Activated CD4-positive, alpha-beta T cell treated with anti-CD3 and anti-CD28 coated beads, Interleukin-2, amount 10 ng/mL, durations not matched to agents 7 days and 5 days (primary cell): ENCODE measurements around the gene PLCB2. TPM values are rescaled to one million over a fixed set of nuclear protein-coding genes. Genes with fewer than 3 reads are reported as not detected.

Experiments used
- CTCF ChIA-PET: fragments of 350-600 bp; sonication (Branson Sonifier 250); formaldehyde crosslinking; loops from one replicate; lab custom pipeline; 2021; ENCODE audit warnings: antibody characterized with exemption; lab: Charles Lee
- POLR2A ChIA-PET: fragments of 350-600 bp; sonication (Branson Sonifier 250); formaldehyde crosslinking; loops from one replicate; lab custom pipeline; 2021; ENCODE audit warnings: antibody characterized with exemption; lab: Charles Lee
- DNase-seq: peaks from one replicate; pipeline ENCODE4 v3.0.0-alpha.2; 2020
- H3K27ac Mint-ChIP-seq: one replicate; pipeline ENCODE4 v1.8.0; 2021; ENCODE audit warnings: mild to moderate bottlenecking, moderate library complexity, mixed read lengths
- H3K27me3 Mint-ChIP-seq: one replicate; pipeline ENCODE4 v1.8.0; 2021; ENCODE audit warnings: mixed read lengths
- H3K36me3 Mint-ChIP-seq: one replicate; pipeline ENCODE4 v1.8.0; 2021; ENCODE audit warnings: low read depth, mixed read lengths
- H3K4me1 Mint-ChIP-seq: one replicate; pipeline ENCODE4 v1.8.0; 2021; ENCODE audit warnings: mixed read lengths
- H3K4me3 Mint-ChIP-seq: one replicate; pipeline ENCODE4 v1.8.0; 2021; ENCODE audit warnings: mild to moderate bottlenecking, moderate library complexity, mixed read lengths
- H3K9me3 Mint-ChIP-seq: one replicate; pipeline ENCODE4 v1.8.0; 2021; ENCODE audit warnings: mixed read lengths
- total RNA-seq, 2 experiments: library from RNA; stranded (reverse); gene quantifications; one replicate each; pipeline ENCODE4 v1.2.3, GENCODE V29; 2021

PLCB2 gene
- total RNA-seq, 2 experiments from 2014 or later, result 195 to 196 TPM

DNA sequence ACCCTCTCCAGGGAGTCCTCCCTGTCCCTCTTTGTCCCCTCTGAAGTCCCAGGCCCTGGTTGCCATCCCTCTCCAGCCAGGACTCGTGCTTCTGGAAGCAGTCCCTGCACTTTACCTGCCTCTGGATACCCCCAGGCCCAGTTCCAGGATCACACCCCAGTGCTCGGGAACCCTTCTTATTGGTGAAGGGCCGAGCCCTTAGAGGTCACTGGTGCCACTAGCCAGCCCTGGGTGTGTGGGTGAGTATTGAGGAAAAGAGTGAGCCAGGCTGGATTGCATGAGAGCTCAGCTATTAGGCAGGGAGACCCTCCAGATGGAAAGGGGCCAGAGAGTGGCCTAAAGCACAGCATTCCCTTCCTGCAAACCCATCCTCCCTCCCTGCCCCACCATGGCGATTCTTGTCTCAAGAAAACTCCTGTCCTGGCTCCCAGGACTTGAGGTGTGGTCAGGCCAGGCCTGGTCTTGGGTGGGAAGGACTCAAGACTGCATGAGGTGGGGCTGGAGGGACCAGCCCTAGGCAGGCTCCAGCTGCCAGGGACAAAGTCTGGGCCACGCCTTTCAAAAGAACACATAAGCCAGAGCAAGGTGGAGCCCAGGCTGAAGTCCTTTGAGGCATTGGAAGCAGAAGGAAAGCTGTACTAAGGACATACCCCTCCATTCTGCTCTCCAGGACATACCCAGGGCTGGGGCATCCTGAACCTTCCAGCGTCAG, 38.3 kb upstream of the PLCB2 start:
- Mint-ChIP-seq H3K36me3 (no peaks in the 10 kb centered on the region), H3K4me1 (no peaks in the 10 kb centered on the region), H3K27ac (no peak overlapping the region), H3K4me3 (no peak overlapping the region), H3K27me3 (no peaks in the 10 kb centered on the region), H3K9me3 (no peaks in the 10 kb centered on the region)
- no peak for DNase-seq
- ChIA-PET POLR2A (no interaction called here), CTCF (interaction anchor here (0.6 to 4.5 kb wide), 7 partner anchors 8 to 76 kb away, joined by 3 to 33 read pairs (median 5); no protein-coding TSS in a partner anchor)

DNA sequence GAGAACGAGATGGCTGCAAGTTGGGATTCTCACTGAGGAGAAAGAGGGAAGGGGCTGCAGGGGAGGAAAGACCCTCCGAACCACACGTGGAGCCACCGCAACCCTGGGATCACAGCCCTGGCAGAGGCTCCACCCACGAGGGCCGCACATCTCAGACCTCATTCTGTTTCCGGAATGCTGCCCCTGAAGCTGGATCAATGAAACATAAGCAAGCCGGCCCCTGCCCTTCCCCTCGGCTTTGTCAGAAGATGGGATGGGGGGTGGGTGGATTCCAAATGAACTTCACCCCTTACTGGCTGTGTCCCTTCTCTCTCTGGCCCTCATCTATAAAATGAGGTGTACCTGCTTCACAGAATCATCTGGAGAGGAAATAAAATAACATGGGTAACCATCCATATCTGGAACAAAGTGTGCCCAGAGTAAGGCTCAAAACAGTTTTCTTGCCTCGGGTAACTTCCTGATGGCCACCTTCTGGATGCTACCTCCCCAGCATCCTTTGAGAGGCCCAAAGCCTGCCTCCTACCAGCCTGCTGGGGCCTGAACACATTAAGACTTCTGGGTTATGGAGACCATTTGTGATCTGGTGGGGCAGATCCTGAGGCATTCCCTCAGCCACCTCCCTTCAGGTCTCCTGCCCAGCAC, 37.6 kb upstream of the PLCB2 start:
- DNase-seq, result no peak
- H3K27ac Mint-ChIP-seq, result no peak overlapping the region
- H3K4me3 Mint-ChIP-seq, result no peak overlapping the region
- no peaks in the 10 kb centered on the region for H3K27me3 Mint-ChIP-seq
- H3K4me1 Mint-ChIP-seq, result no peaks in the 10 kb centered on the region
- ChIA-PET CTCF (interaction anchor here (0.7 to 4.4 kb wide), 17 partner anchors 8 to 98 kb away, joined by 3 to 33 read pairs (median 4); no protein-coding TSS in a partner anchor), POLR2A (no interaction called here)
- no peaks in the 10 kb centered on the region for H3K9me3 Mint-ChIP-seq
- H3K36me3 Mint-ChIP-seq, result no peaks in the 10 kb centered on the region

DNA sequence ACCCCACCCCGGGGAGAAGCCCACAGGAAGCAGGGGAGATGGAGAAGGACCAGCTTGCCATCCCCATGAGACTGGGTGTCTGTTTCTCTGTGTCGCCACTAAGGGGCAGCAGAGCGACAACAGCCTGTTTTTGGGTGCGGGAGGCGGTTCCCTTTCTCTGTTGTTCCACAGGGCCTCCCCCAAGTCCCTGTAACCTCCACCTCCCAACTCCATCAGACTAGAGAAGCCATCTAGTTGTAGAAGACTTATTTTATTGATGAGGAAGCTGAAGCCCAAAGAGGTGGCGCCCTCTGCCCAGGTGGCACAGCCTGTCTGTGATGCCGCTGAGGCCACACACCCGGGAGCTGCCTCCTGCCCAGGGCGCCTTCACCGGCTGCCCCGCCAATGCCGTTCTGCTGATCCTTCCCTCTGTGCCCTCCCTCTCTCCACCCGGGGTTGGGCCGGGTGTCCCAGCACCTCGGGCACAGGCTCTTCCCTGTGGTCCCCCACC, 36.9 kb upstream of the PLCB2 start:
- Mint-ChIP-seq H3K4me1 (no peaks in the 10 kb centered on the region), H3K27ac (no peak overlapping the region), H3K36me3 (no peaks in the 10 kb centered on the region), H3K4me3 (no peak overlapping the region), H3K9me3 (no peaks in the 10 kb centered on the region), H3K27me3 (no peaks in the 10 kb centered on the region)
- POLR2A ChIA-PET, result no interaction called here
- DNase-seq, result peak; percentile 83
- CTCF ChIA-PET, result interaction anchor here (0.7 to 4.4 kb wide), 24 partner anchors 8 to 98 kb away, joined by 3 to 33 read pairs (median 4); partner anchors contain the start of gene PLCB2

DNA sequence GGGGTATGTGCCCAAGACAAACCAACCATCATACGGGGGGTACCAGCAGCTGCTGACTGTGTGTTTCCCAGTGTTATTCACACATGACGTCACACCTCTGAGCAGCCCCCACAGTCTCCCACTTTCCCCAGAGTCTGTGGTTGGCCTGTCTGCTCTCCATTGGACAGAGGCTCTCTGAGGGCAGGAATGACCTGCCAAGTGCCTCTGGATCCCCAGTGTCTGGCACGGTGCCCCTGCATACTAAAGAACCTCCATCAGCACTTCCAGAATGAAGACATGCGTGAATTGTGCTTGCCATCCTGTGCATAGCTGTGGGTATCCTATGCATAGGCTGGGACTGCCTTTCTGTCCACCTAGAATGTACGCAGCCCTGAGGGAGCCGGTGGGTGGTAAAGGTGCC, 36.5 kb upstream of the PLCB2 start:
- POLR2A ChIA-PET, result no interaction called here
- CTCF ChIA-PET, result interaction anchor here (0.9 to 4.4 kb wide), 26 partner anchors 8 to 99 kb away, joined by 3 to 33 read pairs (median 4); partner anchors contain the start of gene PLCB2
- Mint-ChIP-seq H3K27me3 (no peaks in the 10 kb centered on the region), H3K9me3 (no peaks in the 10 kb centered on the region), H3K4me1 (no peaks in the 10 kb centered on the region), H3K36me3 (no peaks in the 10 kb centered on the region), H3K4me3 (no peak overlapping the region), H3K27ac (no peak overlapping the region)
- no peak for DNase-seq

DNA sequence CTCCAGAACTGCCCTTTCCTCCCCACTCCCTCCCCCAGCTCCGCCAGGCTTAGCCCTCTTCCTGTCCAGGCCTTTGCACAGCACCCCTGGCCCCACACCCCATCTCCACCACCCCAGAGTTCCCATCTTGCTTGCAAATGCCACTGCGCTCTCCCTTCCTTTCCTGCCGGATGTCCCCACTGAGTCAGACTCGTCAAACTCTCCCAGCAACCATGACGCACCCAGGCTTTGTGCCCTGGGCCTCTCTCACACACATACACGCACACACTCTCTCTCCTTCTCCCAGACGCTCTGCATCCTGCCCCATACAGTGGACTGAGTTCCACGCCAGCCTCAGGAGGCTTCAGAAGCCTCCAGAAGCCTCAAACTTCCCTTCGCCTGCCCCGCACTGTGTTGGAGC, 35.8 kb upstream of the PLCB2 start:
- ChIA-PET CTCF (interaction anchor here (1.0 to 4.4 kb wide), 15 partner anchors 9 to 92 kb away, joined by 3 to 33 read pairs (median 4); no protein-coding TSS in a partner anchor), POLR2A (no interaction called here)
- no peak overlapping the region for H3K4me3 Mint-ChIP-seq
- H3K9me3 Mint-ChIP-seq, result no peaks in the 10 kb centered on the region
- no peak for DNase-seq
- H3K36me3 Mint-ChIP-seq, result no peaks in the 10 kb centered on the region
- H3K27me3 Mint-ChIP-seq, result no peaks in the 10 kb centered on the region
- no peak overlapping the region for H3K27ac Mint-ChIP-seq
- no peaks in the 10 kb centered on the region for H3K4me1 Mint-ChIP-seq

DNA sequence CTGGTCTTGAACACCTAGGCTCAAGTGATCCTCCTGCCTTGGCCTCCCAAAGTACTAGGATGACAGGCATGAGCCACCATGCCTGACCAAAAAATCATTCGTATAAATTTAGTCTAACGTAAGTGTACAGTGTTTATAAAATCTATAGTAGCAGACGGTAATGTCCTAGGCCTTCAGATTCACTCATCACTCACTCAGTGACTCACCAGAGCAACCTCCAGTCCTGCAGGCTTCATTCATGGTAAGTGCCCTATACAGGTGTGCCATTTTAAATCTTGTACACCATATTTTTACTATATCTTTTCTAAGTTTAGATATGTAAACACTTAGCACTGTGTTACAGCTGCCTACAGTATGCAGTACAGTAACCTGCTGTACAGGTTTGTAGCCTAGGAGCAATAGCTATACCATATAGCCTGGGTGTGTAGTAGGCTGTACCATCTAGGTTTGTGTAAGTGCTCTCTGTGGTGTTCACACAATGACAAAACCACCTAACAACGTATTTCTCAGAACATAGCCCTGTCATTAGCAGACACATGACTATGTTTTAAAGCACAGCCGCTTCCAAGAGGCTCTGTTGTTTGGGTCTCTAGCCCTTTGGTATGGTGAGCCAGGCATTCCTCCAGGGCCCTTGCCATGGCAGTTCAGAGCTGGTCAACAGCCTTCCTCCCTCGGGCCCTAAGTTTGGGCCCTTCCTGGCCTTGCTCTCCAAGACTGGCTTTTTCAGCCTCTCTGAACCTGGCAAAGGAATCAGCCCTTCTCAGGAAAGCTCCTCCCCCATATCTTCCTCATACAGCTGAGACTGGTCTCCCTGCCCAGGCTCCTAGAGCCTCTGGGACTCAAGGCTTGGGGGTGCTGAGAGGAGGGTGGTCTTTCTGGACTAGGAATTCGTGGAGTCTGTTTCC, 34.9 kb upstream of the PLCB2 start:
- Mint-ChIP-seq H3K4me1 (peaks cover 4% of the 10 kb centered on the region), H3K9me3 (no peaks in the 10 kb centered on the region), H3K27ac (no peak overlapping the region), H3K27me3 (no peaks in the 10 kb centered on the region), H3K4me3 (no peak overlapping the region), H3K36me3 (no peaks in the 10 kb centered on the region)
- no peak for DNase-seq
- ChIA-PET CTCF (interaction anchor here (1.1 to 4.4 kb wide), 11 partner anchors 9 to 83 kb away, joined by 3 to 33 read pairs (median 4); partner anchors contain the start of gene KNSTRN), POLR2A (no interaction called here)

DNA sequence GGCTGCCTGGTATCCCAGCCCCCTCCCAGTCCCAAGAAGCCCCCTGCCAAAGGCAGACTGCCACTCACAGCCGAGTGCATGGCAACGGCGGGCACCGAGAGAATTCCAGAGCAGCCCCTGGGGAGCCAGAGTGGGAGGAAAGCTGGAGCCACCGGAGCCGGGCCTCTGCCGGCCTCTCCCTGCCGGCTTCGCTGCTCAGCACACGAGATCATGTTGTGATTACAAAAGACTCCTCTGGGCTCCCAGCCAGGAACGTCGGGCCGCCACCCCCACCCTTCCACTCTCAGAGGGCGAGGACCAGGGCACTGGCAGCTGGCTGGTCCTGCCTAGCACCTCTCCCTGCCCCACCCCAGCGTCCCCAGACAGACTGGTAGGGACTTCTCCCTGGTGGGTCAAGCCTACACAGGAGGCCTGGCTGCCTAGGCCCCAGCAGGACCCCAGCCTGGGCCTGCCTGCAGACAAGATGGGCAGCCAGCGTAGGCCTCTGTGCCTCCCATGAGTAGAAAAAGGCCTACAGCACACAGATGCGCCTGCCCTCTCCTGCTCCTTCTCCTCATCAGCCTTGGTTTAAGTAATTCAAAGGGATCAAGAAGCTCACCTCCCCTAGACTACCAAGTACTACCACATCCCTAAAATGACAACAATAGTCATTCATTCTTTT, 33.1 kb upstream of the PLCB2 start, which contains the start of gene CCDC9B:
CCDC9B (minus strand) TSS at position 200 of the 661 bp plus-strand sequence; CDS start at position 80, 120 bp downstream.
- Mint-ChIP-seq H3K4me3 (no peak within 1 kb of the TSS), H3K27ac (no peak within 1 kb of the TSS), H3K4me1 (peaks cover 7% of the 10 kb centered on the region), H3K9me3 (no peaks in the 10 kb centered on the region), H3K36me3 (no peaks in the 10 kb centered on the region), H3K27me3 (no peaks in the 10 kb centered on the region)
- POLR2A ChIA-PET, result no interaction called here
- CTCF ChIA-PET, result interaction anchor here (0.5 to 6.0 kb wide), 8 partner anchors 13 to 88 kb away, joined by 3 to 78 read pairs (median 12); partner anchors contain the start of genes KNSTRN and PLCB2
- no peak for DNase-seq

DNA sequence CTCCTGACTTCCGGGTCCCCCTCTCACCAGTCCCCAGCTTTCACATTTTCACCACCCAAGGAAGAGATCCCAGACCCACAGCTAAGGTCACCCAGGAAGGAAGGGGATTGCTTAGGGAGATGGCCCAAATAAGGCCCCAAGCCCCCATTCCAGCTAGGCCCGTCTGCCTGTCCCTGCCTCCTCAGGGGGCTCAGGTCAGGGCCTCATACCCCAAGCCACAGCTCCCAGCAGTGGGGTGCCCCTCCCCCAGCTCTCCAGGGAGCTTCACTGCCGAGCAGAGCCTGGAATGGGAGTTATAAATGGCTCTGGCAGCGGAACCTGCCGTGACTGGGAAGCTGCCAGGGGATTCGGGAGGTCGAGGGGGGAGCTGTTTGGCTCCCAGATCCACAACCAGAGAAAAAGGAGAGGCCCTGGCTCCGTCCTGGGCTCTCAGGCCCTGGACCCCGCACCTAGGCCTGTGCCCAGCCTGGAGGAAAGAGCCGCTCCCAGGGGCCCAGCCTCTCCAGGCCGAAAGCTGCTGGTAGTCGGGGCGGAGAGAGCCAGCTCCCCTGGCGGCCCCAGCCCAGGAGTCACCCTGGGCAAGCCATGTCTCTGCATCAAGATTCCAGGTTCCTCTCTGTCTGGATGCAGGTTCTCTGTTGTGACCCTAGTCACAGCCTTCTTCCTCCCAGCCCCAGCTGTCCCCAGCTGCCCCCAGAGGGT, 32.5 kb upstream of the PLCB2 start:
- peaks cover 10% of the 10 kb centered on the region for H3K4me1 Mint-ChIP-seq
- POLR2A ChIA-PET, result no interaction called here
- H3K27ac Mint-ChIP-seq, result no peak overlapping the region
- no peaks in the 10 kb centered on the region for H3K27me3 Mint-ChIP-seq
- no peaks in the 10 kb centered on the region for H3K36me3 Mint-ChIP-seq
- DNase-seq, result no peak
- CTCF ChIA-PET, result interaction anchor here (1.1 to 6.0 kb wide), 12 partner anchors 12 to 110 kb away, joined by 3 to 78 read pairs (median 12); partner anchors contain the start of genes BAHD1, INAFM2 and PLCB2
- H3K9me3 Mint-ChIP-seq, result no peaks in the 10 kb centered on the region
- H3K4me3 Mint-ChIP-seq, result no peak overlapping the region

DNA sequence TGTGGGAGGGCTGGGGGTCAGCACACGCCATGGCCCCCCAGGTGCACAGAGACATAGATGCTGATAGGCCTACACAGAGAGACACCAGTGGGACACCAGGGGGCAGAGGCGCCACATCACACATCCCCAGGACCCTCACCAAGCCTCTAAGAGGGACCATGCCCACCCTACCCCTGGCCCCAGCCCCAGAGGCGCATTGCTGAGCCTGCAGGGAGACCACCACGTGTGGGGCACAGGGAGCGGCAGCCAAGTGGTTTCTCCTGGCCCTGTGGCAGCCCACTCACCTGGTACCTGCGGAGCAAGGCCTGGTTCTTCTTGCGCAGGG, 31.8 kb upstream of the PLCB2 start:
- Mint-ChIP-seq H3K4me1 (peaks cover 12% of the 10 kb centered on the region), H3K9me3 (no peaks in the 10 kb centered on the region), H3K36me3 (no peaks in the 10 kb centered on the region), H3K27ac (no peak overlapping the region), H3K27me3 (no peaks in the 10 kb centered on the region), H3K4me3 (no peak overlapping the region)
- CTCF ChIA-PET, result interaction anchor here (1.0 to 6.0 kb wide), 15 partner anchors 12 to 129 kb away, joined by 3 to 78 read pairs (median 7); partner anchors contain the start of genes BAHD1, INAFM2, KNSTRN and PLCB2
- POLR2A ChIA-PET, result no interaction called here
- DNase-seq, result no peak

DNA sequence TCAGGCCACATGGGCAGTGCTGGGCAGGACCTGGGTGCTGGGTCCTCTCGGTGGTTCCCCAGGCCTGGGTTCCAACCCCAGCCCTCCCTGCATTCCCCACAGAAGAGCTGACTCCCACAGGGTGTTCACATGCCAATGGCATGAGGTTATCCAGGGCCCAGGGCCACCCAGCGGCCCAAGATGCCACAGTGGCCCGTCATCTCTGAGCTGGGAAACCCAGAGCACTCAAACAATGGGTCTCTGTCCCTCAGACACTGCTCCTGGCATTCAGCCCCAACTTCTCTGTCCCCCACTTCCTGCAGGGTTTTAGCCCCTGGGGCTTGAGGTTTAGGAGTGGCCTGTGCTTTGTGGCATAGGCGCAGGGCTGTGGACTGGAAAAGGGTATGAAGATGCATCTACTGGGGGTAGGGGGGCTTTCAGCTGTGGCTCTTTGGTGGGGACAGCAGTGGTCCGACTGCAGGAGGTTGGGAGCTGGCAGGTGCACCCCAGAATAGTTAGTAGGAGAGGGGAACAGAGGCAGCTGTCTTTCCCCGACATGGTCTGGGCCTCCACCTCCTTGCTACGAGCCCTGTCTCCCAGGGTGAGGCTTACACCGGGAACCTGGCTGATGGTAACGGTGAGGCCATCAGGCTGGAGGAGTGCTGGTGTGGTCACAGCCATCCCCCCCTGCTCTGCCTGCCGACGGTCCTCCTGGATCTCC, 31.3 kb upstream of the PLCB2 start:
- CTCF ChIA-PET, result interaction anchor here (1.0 to 6.0 kb wide), 21 partner anchors 8 to 128 kb away, joined by 3 to 78 read pairs (median 6); partner anchors contain the start of genes BAHD1, INAFM2, IVD and KNSTRN
- H3K36me3 Mint-ChIP-seq, result no peaks in the 10 kb centered on the region
- DNase-seq, result no peak
- H3K27me3 Mint-ChIP-seq, result no peaks in the 10 kb centered on the region
- no peaks in the 10 kb centered on the region for H3K9me3 Mint-ChIP-seq
- POLR2A ChIA-PET, result no interaction called here
- H3K4me1 Mint-ChIP-seq, result peaks cover 17% of the 10 kb centered on the region
- no peak overlapping the region for H3K27ac Mint-ChIP-seq
- no peak overlapping the region for H3K4me3 Mint-ChIP-seq
